Hindlimb muscle (tissue), 1 donor: Measurements from ENCODE around the gene ZCCHC7. TPM values are rescaled to one million over a fixed set of nuclear protein-coding genes. Genes with fewer than 3 reads are reported as not detected.
"Not testable (repeated sequence)": the region's sequence is repeated elsewhere in the genome, so short reads cannot be mapped to it uniquely, and the experiment has no call there.

Source experiments
- DNase-seq: peaks from one replicate; pipeline ENCODE4 v3.0.0-alpha.2; 2013
- polyA plus RNA-seq: library from polyadenylated mRNA; unstranded; fragments of 120-200 nt; gene quantifications from one replicate; pipeline ENCODE4 v1.2.1, GENCODE V29; 2013; ENCODE audit not compliant: insufficient read length

Gene ZCCHC7
- polyA plus RNA-seq, 1 donor, result 11.0 TPM

DNA sequence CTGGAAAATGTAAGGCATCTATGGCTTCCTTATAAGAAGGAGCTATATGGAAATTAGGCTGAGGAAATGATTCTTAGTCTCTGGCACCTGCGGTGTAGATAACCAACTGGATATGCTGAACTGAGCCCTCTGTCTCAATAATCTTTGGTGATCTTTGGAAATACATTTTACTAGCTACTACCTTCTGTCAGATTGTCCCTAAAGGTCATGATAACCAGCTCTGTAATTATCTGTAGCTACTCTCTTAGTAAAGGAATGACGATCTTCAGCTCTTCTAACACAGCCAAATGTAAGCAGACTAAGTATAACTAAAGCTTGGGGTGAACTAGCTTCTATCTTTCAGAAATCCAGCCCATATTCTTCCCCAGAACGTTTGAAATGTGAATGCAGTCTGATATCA, 177.2 kb downstream of the ZCCHC7 start:
- no peak for DNase-seq

DNA sequence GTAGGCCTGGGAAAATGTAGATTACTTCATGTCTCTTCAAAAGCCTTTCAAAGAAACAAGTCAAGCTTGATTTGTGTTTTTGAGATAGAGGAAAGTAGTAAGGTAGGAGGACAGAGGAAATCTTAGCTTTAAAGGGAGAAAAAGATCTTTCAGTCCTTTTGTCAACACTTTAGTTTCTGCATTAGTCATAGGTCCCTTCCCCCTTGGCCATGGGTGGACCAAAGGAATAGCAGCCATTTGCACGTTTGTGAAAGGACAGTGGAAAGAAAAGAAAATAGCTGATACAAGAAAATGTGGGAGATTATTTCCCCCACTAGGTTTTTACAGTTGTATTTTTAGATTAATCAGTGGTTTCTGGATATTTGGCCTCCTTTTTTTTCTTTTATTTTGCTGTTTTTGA, 180.2 kb downstream of the ZCCHC7 start:
- DNase-seq, result no peak

DNA sequence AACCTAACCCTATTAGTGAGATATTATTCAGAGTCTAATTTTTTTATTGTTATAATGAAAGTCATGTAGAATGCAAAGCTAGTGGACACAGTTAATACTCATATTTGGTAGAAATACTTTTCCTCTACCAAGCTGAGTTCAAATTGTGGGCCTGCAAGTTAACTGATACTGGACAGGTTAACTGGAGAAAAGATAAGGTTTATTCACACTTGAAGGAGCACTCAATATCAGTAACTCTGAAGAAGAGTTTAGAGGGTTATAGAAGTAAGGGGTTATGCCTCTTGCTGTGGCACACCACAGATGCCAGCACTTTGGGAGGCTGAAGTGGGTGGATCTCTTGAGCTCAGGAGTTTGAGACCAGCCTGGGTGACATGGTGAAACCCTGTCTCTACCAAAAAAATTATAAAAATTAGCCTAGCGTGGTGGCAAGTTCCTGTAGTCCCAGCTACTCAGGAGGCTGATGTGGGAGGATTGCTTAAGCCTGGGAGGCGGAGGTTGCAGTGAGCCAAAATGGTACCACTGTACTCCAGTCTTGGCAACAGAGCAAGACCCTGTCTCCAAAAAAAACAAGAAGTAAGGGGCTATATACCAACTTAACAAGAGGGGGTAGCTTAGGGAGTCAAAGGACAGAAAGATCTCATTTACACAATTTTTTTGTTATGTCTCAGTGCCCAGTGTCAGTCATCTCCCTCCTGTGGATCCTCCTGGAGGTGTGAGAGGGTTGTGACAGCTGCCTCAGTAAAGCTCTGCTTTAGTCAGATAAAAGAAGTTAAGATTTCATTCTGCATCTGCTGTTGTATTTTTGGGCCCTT, 180.9 kb downstream of the ZCCHC7 start:
- DNase-seq, result no peak

DNA sequence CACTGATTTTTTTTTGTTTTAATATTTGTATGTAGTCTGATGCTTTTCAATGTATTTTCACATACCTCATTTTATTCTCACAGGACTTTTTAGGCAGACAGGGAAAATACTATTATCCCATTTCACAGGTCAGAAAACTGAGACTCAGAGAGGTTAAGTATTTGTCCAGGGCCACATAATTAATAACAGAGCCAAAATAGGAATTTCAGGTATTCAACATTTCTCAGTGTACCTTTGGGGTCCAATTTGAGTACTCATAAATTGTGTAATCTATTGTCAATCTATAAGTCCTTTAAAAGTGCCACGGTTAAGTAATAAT, 181.4 kb downstream of the ZCCHC7 start:
- no peak for DNase-seq

DNA sequence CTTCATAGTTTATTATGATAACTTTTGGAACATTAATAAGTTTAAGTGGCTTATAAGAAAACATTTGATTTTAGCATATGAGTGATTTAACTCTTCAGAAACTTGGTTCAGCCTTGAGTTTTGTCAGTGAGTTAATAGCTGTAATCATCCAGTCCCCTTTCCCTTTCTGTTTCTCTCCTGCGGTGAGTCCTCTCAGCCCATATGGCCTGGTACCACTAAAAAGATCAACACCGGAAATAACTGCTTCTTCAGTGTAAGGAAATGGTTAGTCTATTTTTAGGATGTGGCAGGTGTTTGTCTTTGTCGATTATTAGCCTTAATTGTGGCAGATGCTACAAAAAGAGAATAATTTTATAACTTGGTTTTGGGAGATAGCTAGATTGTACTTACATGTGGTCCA, 181.9 kb downstream of the ZCCHC7 start:
- no peak for DNase-seq

DNA sequence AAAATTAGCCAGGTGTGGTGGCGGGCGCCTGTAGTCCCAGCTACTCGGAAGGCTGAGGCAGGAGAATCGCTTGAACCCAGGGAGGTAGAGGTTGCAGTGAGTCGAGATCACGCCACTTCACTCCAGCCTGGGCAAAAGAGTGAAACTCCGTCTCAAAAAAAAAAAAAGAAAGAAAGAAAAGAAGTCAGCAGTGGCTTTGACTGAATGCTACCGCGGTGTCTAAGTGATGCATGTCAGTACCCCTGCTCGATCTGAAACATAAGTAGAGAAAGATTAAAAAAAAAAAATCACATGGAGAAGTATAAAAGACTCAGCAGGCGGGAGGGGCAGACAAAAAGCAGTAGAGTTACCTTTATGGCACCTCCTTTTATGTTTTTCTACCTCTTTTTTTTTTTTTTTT, 182.9 kb downstream of the ZCCHC7 start:
- not testable (repeated sequence) for DNase-seq

DNA sequence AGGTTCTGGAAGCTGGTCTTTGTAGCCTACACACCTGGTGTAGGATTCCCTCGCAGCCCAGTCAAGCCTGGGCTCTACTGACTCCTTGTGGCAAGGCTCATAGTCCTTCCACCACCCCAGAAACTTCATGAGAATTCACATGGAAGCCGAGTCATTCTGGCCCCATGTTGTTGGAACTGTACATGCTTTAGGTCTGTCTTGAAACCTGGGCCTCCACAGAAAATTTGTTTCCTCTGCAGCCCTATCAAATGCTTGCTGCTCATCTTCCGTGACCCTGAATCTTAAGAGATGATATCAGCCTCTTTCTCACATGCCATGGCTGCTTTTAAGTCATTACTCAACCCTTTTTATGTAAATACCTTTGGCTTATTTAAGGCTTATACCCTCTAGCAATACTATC, 188.8 kb downstream of the ZCCHC7 start:
- DNase-seq, result no peak

DNA sequence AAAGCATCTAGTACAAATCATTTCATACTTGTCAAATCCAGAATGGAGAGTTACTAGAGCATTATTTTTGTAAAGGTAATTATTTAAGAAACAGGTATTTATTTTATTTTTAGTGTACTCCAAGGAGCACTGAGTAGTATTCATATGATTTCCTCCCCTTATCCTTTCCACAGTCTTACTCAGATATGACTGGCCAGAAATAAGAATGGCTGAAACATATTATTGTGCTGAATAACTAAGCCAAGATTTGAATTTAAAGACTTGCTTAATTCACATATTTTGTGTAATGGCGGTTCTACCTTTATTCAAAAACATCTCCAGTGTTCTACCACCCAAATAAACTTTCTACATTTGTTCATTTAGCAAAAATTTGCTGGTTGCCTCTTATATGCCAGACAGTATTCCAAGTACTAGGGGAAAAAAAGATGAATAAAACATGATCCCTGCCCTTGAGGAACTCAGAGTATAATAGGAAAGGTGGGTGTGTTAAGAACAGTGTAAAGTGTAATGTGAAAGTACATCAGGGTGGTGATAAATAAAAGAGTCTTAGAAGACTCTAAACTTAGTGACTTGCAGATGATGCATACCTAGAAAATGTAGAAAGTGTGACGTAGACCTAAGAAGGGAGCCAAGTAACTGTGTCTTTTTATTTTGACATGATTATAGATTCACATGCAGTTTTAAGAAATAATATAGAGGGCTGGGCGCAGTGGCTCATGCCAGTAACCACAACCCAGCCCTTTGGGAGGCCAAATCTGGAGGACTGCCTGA, 191.7 kb downstream of the ZCCHC7 start:
- no peak for DNase-seq

DNA sequence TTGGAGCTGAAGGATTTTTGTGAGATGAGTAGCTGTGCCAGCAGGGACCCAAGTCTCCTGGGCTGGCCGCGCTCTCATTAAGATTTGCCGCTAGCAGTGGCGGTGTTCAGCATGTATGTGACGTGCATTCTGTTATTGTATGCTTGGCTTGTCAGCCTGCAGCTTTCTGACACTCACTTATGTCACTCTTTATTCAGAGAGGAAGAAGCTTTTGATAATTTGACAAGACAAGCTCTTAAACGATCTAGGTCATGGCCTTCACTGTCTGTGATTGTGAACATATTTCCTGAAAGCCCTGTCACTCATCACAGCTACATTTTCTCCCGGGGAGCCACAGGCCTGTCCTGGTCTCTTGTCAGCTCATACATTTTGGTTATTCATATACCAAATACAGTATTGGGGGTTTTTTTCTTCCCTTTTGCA, 203.9 kb downstream of the ZCCHC7 start:
- no peak for DNase-seq

DNA sequence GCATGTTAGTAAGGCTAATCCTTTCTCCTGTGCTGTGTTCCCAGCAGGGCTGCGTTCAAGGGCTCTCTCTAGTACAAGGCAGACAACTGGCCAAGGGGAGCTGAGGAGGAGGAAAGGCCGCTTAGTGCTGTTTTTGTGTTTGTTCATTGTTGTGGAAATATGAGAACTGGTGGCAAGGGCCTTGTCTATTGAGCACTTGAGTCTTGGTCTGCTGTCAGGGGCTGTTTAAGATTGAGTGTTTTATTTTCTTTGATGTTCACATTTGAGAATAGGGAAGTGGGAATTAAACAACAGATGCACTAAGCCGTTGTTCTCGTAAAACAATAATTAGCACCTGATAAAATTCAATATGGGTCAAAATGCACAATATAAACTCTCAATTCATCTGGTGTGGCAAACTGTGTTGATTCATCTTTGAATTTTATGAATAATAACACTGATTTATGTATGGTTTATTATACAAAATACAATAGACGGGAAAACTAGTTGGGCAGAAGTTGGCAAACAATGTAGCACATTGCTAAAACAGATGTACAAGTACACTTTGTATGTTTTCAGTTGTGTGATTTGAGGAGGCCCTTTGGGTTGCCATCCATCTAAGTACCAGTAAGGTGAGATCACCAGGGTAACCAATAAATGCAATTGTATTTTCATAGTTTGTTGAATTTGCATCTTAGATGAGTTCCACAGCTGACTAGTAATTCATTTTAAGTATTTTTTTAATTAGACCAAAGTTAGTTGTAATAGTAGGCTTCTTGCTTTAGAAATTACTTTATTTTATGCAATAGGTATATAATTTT, 204.5 kb downstream of the ZCCHC7 start:
- no peak for DNase-seq

DNA sequence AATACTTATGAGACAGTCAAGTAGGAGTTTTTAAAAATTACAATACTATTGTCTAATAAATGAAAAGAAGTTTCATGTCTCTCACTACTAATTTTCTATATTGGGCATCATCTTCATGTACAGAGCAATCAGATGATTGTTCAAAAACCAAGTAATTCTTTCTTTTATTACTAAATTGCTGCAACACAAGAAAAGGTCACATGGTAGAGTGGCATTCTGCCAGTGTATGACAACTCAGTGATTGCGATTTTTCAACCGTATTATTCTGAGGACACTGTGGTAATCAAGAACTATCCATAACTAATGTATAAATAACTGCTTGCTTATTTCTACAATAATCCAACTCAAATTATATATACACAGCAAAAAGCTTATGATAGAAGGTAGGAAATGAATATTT, 205.4 kb downstream of the ZCCHC7 start:
- DNase-seq, result no peak

DNA sequence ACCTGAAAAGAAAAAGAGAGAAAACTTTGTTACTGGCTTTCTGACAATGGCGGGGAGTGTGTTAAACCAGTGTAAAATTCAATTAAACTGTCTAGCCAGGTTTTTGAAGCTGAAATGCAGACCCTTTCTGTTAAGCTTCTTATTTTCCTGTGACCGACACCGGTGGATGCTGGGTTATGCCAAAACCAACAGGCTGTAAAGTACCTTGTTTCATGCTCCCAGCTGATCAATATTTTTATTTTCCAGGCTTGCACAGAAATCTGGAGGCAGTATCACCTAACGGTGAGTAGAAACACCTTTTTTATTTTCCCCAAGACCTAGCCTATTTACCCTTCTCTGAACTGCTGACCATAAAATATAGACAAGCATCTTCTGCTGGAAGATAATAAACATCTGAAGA, 207.2 kb downstream of the ZCCHC7 start:
- no peak for DNase-seq

DNA sequence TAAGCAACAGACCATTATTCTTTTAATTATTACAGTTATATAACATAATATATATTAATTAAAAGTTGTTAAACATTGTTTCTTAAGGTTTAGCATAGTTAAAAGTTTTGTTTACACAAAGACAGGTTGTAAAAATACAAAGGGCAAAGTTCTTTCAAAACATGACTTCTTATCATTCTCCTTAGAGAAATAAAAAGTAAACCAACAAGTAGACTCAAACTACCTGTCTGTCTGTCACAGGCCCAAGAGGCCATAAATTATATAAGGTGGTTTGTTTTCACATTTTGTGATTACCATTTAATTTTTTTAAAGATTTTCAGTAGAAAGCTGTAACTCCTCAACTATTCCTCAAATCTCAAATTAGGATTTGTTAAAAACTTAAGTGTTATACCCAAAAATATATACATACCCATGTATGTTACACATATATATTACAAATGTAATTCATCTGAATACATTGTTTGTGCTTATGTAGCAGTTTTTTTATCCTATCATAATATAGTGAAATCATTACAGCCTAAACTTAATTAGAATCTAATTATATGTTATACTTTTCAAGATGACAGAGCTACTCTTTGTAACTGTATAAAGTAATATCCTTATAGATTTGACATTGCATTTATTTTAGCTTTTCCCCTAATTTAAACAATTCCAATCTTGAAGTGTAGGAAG, 208.3 kb downstream of the ZCCHC7 start:
- no peak for DNase-seq

DNA sequence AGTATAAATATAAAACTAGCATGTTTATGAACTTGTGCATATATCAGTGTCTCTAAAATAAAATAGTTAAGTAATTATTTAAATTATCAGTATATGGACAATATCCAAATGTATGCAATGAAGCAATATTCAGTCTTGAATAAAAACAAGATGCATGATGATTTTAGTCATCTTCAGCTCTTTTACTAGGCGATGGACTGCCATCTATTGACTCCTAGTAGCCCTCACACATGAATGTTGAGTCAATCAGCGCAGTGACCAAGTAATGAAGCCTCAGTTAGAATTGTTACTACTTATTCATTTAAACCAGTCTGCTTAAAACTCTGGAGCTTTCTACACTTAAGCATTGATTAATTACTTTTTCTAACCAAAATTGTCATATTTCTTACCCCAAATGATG, 209.2 kb downstream of the ZCCHC7 start:
- DNase-seq, result no peak

DNA sequence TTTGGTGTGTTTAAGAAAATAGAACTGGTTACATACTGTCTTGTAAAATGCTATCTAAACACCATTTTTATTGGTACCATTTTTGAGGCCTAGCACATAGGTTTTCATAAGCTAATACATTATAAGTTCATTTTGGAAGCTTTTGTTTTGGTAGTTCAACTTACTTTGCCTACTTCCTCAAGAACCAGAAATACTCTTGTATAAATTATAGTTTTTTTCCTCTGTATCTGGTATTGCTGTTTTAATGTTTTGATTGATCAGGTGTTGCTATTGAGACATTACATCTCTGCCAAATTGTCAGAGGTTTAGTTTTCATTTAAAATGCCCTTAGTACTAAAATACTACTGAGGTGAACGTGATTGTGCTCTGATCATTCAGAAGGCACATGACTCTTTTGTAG, 211.5 kb downstream of the ZCCHC7 start:
- DNase-seq, result no peak

DNA sequence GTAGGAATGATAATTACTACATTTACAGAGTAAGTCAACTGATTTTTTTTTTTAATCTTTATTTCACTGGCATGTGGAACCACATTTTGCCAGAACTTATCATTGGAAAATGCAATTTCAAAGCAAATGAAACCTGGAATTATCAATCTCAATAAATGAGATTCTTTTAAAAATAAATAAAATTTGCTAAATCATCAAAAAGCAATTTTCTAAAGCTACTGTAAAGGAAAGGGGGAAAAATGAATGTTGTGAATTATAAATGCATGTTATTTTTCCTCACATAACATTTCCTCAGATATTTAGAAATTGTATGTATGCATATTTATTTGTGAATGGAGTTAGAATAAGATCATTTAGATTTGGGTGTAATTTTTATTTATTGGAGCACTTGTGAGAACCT, 212.2 kb downstream of the ZCCHC7 start:
- no peak for DNase-seq

DNA sequence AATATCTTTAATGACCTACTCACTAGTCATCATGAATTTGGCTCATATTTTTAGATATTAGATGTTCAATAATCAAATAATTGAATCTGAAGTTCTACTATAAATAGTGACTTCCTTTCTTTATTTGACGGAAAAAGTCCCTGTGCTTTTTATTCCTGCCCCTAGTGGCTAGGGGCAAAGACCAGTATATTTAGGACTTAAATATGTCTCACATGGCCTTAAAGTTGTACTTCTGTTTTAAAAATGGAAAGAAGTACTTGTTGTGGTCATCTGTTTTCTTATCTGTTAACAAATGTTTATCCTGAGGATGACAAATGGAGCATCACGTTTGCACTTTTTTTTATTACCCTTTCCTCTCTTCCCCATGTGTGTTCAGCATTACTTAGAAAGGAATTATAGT, 212.9 kb downstream of the ZCCHC7 start:
- DNase-seq, result no peak

DNA sequence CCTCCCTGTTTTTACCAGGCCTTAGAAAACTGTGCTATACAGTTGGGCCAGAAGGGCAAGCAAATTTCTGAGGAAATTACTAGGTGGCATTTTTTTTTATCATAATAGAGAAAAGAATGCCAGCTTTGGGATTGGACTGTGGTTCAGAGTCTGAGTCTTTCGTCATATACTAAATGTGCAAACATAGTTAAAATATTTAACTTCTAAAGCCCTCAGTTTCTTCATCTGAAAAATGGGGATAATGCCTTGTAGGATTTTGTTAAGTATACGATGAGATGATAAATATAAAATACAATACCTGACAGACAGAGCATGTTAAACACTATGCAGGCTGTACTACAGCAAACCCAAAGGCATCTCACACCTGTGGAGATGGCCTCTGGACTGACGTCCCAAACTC, 214.9 kb downstream of the ZCCHC7 start:
- DNase-seq, result no peak

DNA sequence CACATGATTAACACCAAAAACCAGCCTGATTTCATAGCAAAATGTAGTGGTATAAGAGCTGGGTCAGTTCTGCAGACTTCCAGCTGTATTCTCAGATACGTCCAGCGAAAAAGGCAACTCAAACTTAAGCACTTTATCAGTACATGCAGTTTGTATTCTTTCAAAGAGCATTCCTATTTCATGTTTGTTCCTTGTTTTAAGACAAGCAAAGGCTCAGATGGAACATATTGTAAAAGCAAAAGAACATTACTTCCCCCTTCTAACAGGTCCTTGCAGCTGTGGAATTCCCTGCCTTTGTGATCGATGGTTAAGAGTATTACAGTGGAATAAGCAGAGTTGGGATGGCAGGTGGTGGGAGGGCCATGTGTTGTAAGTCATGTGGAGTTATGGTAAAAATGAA, 215.8 kb downstream of the ZCCHC7 start:
- no peak for DNase-seq

DNA sequence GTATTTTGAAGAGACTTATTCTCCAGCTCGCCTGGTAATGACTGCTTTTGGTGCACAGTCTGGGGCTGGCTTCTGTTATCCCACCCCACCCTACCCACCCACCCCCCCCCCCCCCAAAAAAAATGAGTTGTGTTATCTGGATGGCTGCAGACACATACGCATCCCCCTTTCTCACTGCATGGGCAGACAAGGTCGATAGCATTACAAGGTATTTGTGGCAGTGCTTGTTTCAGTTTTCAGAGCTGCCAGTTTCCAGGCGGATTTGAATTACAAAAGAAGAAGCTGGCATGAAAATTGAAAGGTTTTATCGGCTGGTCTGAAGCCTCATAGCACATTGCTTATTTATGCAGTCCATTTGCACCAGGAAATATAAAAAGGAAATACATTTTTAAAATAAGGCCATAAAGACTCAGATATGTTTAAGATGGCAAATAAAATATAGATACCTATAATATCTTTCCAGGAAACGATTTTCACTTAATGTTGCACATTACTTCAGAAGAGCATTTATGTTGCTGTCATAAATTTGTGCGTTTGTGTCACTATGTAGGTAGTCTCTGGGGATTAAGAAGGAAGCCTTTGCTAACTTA, 217.0 kb downstream of the ZCCHC7 start:
- DNase-seq, result no peak

DNA sequence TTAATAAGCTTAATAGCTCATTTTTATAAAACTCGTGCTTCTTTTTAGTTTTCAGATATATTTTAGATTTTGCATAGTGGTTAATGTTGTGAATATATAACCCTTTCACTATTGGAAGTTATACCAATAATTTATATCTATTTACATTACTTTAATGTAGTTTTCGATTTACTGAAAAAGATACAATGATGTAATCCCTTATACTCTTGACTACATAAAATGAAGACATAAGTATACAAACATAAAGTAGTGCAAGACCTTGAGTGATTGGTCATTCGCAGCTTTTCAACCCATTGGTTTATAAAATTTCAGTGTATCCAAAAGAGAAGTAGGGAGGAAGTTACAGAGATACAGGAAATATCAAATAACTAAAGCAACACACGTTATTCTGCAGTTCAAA, 217.8 kb downstream of the ZCCHC7 start:
- DNase-seq, result no peak

DNA sequence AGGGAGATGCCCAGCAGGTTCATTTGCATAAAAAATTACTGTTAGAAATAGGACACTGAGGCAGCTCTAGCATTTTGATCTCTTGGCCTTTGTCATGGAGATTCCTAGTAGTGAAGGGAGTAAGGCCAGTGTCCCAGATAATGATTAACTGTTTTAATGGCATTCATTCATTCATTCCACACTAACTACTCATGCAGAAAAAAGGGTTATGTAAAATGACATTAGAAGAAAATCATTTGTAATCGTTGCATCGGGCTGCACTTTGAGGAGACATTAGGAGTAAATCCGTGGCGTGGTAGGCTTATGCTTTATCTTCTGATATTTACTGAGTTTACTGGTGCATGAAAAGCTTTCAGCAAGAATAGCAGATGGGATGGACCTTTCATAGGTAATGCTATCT, 219.5 kb downstream of the ZCCHC7 start:
- DNase-seq, result no peak

DNA sequence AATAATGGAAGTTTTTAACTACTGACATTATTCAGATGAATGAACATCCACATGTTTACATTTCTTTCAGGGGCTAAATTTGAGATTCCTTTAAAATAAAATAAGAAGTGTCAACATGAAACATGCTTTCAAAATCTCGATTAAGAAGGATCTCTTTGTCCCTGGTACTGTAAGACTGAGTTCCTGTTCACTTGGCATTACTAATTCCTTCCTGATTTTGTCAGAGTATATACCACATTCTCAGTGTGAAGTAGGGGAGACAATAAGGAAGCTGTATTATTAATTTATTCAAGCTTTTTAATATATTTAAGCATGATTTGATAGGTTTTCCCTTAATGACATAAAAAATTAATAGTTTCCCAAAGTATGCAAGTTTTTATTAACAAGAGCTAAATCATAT, 220.6 kb downstream of the ZCCHC7 start:
- no peak for DNase-seq
